Transverse colon (tissue), 3 donors: ENCODE data around the gene BPIFB3.

Source experiments
- POLR2A ChIP-seq: fragments of 450-650 bp; IDR thresholded peaks from one replicate; pipeline ENCODE4 v1.6.1; 2016; ENCODE audit warnings: antibody characterized with exemption, mild to moderate bottlenecking, moderate library complexity
- TF ChIP-seq, protein P1 (sequence below), 5 experiments: fragments of 200-600 bp in 3 of 5; fragments of 450-650 bp in 2 of 5; sonication (generic) in 3 of 5; IDR thresholded peaks; 1 replicate in 2 of 5; 2 replicates in 3 of 5; pipeline ENCODE4 v1.5.1; 2016 to 2017; ENCODE audit warnings: antibody characterized with exemption in 5 of 5, inconsistent platforms in 3 of 5, mild to moderate bottlenecking in 2 of 5, moderate library complexity in 1 of 5

DNA sequence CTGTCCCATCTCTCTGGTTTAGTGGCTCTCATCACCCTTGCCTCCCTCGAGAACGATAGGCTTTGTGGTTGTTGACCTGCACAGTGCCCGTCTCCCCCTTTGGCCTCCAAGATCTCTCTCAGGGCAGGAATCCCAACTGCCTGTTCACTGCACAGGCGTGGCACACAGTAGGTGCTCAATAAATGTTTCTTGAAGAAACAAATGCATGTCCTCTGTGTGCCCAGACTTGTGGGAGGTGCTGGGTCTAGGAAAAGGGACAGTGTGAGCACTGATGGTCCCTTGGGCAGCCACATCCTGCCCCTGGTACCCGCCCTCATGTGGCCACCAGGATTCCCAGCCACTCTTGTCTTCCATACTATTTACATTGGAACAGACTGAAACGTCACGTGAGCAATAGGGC lies 24.8 kb upstream of the BPIFB3 start:
- TF ChIP-seq, protein P1, sequence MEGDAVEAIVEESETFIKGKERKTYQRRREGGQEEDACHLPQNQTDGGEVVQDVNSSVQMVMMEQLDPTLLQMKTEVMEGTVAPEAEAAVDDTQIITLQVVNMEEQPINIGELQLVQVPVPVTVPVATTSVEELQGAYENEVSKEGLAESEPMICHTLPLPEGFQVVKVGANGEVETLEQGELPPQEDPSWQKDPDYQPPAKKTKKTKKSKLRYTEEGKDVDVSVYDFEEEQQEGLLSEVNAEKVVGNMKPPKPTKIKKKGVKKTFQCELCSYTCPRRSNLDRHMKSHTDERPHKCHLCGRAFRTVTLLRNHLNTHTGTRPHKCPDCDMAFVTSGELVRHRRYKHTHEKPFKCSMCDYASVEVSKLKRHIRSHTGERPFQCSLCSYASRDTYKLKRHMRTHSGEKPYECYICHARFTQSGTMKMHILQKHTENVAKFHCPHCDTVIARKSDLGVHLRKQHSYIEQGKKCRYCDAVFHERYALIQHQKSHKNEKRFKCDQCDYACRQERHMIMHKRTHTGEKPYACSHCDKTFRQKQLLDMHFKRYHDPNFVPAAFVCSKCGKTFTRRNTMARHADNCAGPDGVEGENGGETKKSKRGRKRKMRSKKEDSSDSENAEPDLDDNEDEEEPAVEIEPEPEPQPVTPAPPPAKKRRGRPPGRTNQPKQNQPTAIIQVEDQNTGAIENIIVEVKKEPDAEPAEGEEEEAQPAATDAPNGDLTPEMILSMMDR (IDR thresholded peaks at IDR 0.05): no peak
- TF ChIP-seq POLR2A: no peak
